HCT116 (cell line): ENCODE results near the gene STC2. TPM values are rescaled to one million over a fixed set of nuclear protein-coding genes. Genes with fewer than 3 reads are reported as not detected.

Experiments
- ATAC-seq: fragments of 200-7000 bp; cut with Tn5 transposase; 2 replicates; pipeline ENCODE4 v1.9.1; 2020; ENCODE audit warnings: mild to moderate bottlenecking, moderate library complexity
- BruUV-seq: library from RNA; stranded (reverse); fragments of 400-500 nt; replicated peaks from 2 replicates; lab custom pipeline; 2021; lab: Mats Ljungman, UMichigan
- CTCF ChIA-PET: fragments of 300-600 bp; sonication (Branson Sonifier 250); formaldehyde crosslinking; loops from one replicate; lab custom pipeline; 2021; ENCODE audit warnings: antibody characterized with exemption; lab: Charles Lee
- POLR2A ChIA-PET: fragments of 300-600, 350-600 bp; sonication (Branson Sonifier 250); formaldehyde crosslinking; loops from one replicate; lab custom pipeline; 2021; ENCODE audit warnings: antibody characterized with exemption; lab: Charles Lee
- RAD21 ChIA-PET, 2 experiments: fragments of 300-600 bp; sonication (Branson Sonifier 250); formaldehyde crosslinking; loops; one replicate each; lab custom pipeline; 2023; ENCODE audit warnings: low total read pairs in 2 of 2; ENCODE audit not compliant: uncharacterized antibody in 2 of 2, unreplicated experiment in 2 of 2, low non-redundant PET in 1 of 2; lab: Charles Lee
- DNase-seq: peaks from one replicate; pipeline ENCODE4 v3.0.0-alpha.2; 2010; ENCODE audit warnings: low read depth, low spot score
- H2AFZ ChIP-seq: fragments of 200-600 bp; shearing (Covaris generic), sonication (generic); 2 replicates; pipeline ENCODE4 v1.6.1; 2017; ENCODE audit warnings: low read depth, mixed run types, mixed read lengths, antibody characterized with exemption, low read length; ENCODE audit not compliant: poor library complexity, severe bottlenecking
- H3K27ac ChIP-seq: 2 replicates; pipeline ENCODE4 v1.5.1; 2012; ENCODE audit warnings: low read depth, low read length
- H3K27me3 ChIP-seq: fragments of 200-600 bp; sonication (generic); 2 replicates; pipeline ENCODE4 v1.6.1; 2016; ENCODE audit warnings: mixed run types, low read length, mixed read lengths; ENCODE audit not compliant: insufficient read depth
- H3K36me3 ChIP-seq, 2 experiments: fragments of 200-500 bp in 1 of 2; fragments of 200-600 bp in 1 of 2; sonication (Bioruptor generic) in 1 of 2; sonication (generic) in 1 of 2; 2 replicates each; pipeline versions ENCODE4 v1.5.1 to v1.6.1; 2014 to 2016; ENCODE audit warnings: low read length in 2 of 2, inconsistent platforms in 1 of 2, mixed read lengths in 1 of 2, mixed run types in 1 of 2; ENCODE audit not compliant: insufficient read depth in 2 of 2, control insufficient read depth in 1 of 2
- H3K4me1 ChIP-seq, 2 experiments: fragments of 200-600 bp in 1 of 2; sonication (generic) in 1 of 2; 2 replicates each; pipeline versions ENCODE4 v1.5.1 to v1.6.1; 2012 to 2017; ENCODE audit warnings: low read length in 2 of 2, inconsistent platforms in 1 of 2, mild to moderate bottlenecking in 1 of 2, mixed read lengths in 1 of 2, mixed run types in 1 of 2, moderate library complexity in 1 of 2; ENCODE audit not compliant: insufficient read depth in 2 of 2, control insufficient read depth in 1 of 2
- H3K4me2 ChIP-seq: fragments of 200-600 bp; sonication (generic); 2 replicates; pipeline ENCODE4 v1.6.1; 2017; ENCODE audit warnings: mixed run types, low read length, mixed read lengths
- H3K4me3 ChIP-seq, 2 experiments: fragments of 200-600 bp in 1 of 2; sonication (generic) in 1 of 2; replicated peaks in 1 of 2; 2 replicates each; pipeline ENCODE4 v1.5.1; 2011 to 2016; ENCODE audit warnings: low read length in 2 of 2, control low read depth in 1 of 2, low read depth in 1 of 2, mild to moderate bottlenecking in 1 of 2, mixed read lengths in 1 of 2, mixed run types in 1 of 2
- H3K79me2 ChIP-seq: fragments of 200-600 bp; sonication (generic); 2 replicates; pipeline ENCODE4 v1.6.1; 2017; ENCODE audit warnings: mild to moderate bottlenecking, mixed run types, low read length, moderate library complexity, mixed read lengths; ENCODE audit not compliant: insufficient read depth
- H3K9ac ChIP-seq: fragments of 200-600 bp; sonication (generic); 2 replicates; pipeline ENCODE4 v1.6.1; 2016; ENCODE audit warnings: low read length, mixed read lengths
- H3K9me2 ChIP-seq: fragments of 200-600 bp; sonication (generic), shearing (Covaris generic); 2 replicates; pipeline ENCODE4 v1.6.1; 2017; ENCODE audit warnings: mixed run types, mild to moderate bottlenecking, moderate library complexity; ENCODE audit not compliant: insufficient read depth
- H3K9me3 ChIP-seq, 2 experiments: fragments of 200-500 bp in 1 of 2; fragments of 200-600 bp in 1 of 2; sonication (Bioruptor generic) in 1 of 2; sonication (generic) in 1 of 2; 2 replicates each; pipeline ENCODE4 v1.6.1; 2014 to 2017; ENCODE audit warnings: low read length in 2 of 2, mixed read lengths in 2 of 2, inconsistent platforms in 1 of 2, low read depth in 1 of 2, mild to moderate bottlenecking in 1 of 2, mixed run types in 1 of 2, moderate library complexity in 1 of 2; ENCODE audit not compliant: control insufficient read depth in 1 of 2, insufficient read depth in 1 of 2
- H4K20me1 ChIP-seq: fragments of 200-600 bp; sonication (generic), shearing (Covaris generic); 2 replicates; pipeline ENCODE4 v1.6.1; 2017; ENCODE audit warnings: mixed run types, mild to moderate bottlenecking, moderate library complexity; ENCODE audit not compliant: insufficient read depth
- CEBPB ChIP-seq: IDR thresholded peaks from 2 replicates; pipeline ENCODE4 v1.6.1; 2012; ENCODE audit warnings: low read depth
- EGR1 ChIP-seq: IDR thresholded peaks from 2 replicates; pipeline ENCODE4 v1.6.1; 2012; ENCODE audit warnings: low read depth
- ELF1 ChIP-seq: IDR thresholded peaks from 2 replicates; pipeline ENCODE4 v1.6.1; 2012; ENCODE audit warnings: low read depth, borderline replicate concordance
- EZH2phosphoT487 ChIP-seq: fragments of 200-600 bp; IDR thresholded peaks from 2 replicates; pipeline ENCODE4 v1.6.1; 2018; ENCODE audit warnings: antibody characterized with exemption, borderline replicate concordance
- JUND ChIP-seq: IDR thresholded peaks from 2 replicates; pipeline ENCODE4 v1.6.1; 2012
- SIN3A ChIP-seq: IDR thresholded peaks from 2 replicates; pipeline ENCODE4 v1.6.1; 2012; ENCODE audit warnings: low read depth
- SP1 ChIP-seq: IDR thresholded peaks from 2 replicates; pipeline ENCODE4 v1.6.1; 2012; ENCODE audit warnings: low read depth
- YY1 ChIP-seq: IDR thresholded peaks from 2 replicates; pipeline ENCODE4 v1.6.1; 2011; ENCODE audit warnings: low read length, low read depth, moderate library complexity, mild to moderate bottlenecking; ENCODE audit not compliant: insufficient replicate concordance; ENCODE audit errors: extremely low read depth
- ZBTB33 ChIP-seq: IDR thresholded peaks from 2 replicates; pipeline ENCODE4 v1.6.1; 2011; ENCODE audit warnings: mild to moderate bottlenecking, low read length, moderate library complexity; ENCODE audit not compliant: insufficient replicate concordance; ENCODE audit errors: extremely low read depth
- ZFX ChIP-seq: fragments of 450-650 bp; IDR thresholded peaks from 2 replicates; pipeline ENCODE4 v1.6.1; 2017
- intact Hi-C: fragments of 100-400 bp; cut with micrococcal nuclease; formaldehyde crosslinking; loops from 2 replicates; pipeline ENCODE4 v1.10.0; 2022
- total RNA-seq: library from RNA; stranded (reverse); gene quantifications from one replicate; pipeline ENCODE4 v1.2.1, GENCODE V29; 2021; ENCODE audit not compliant: unreplicated experiment

STC2 gene
- total RNA-seq, 1 experiment from 2014 or later: 97.3 TPM

GRCh38 chr5:173338380-173339015 is 10.3 kb upstream of the STC2 start:
- Histone ChIP-seq H3K4me1 (peaks cover 6 to 15% of the 10 kb centered on the region in 2 experiments; a peak in 3 of 4 replicates), H2AFZ (no peak overlapping the region), H3K27me3 (no peaks in the 10 kb centered on the region), H3K4me3 (no peak overlapping the region), H3K4me2 (no peak overlapping the region), H3K36me3 (no peaks in the 10 kb centered on the region), H4K20me1 (no peaks in the 10 kb centered on the region), H3K9me3 (no peaks in the 10 kb centered on the region), H3K9me2 (no peaks in the 10 kb centered on the region), H3K79me2 (no peaks in the 10 kb centered on the region), H3K27ac (no peak overlapping the region), H3K9ac (no peak overlapping the region)
- intact Hi-C loops: no loop called here
- ChIA-PET POLR2A (interaction anchor here (1.2 kb wide), 1 partner anchor 9 kb away, joined by 4 read pairs; no protein-coding TSS in a partner anchor), CTCF (no interaction called here), RAD21 (interaction anchor here in 1 of 2 experiments (0.6 kb wide), 1 partner anchor 203 kb away, joined by 3 read pairs; no protein-coding TSS in a partner anchor)
- BruUV-seq: no TSS peak
- DNase-seq: no peak
- ATAC-seq: no peak
- no peak for TF ChIP-seq SP1

- ChIA-PET RAD21 (no interaction called here), CTCF (interaction anchor here (1.8 kb wide), 1 partner anchor 40 kb away, joined by 5 read pairs; no protein-coding TSS in a partner anchor), POLR2A (no interaction called here)
- Histone ChIP-seq H3K4me3 (no peak overlapping the region), H3K79me2 (no peaks in the 10 kb centered on the region), H3K9me2 (no peaks in the 10 kb centered on the region), H3K9ac (no peak overlapping the region), H3K9me3 (no peaks in the 10 kb centered on the region), H3K27ac (no peak overlapping the region), H3K4me2 (no peak overlapping the region), H3K36me3 (no peaks in the 10 kb centered on the region), H2AFZ (no peak overlapping the region), H3K27me3 (no peaks in the 10 kb centered on the region), H3K4me1 (peaks cover 14 to 40% of the 10 kb centered on the region in 2 experiments; a peak in 3 of 4 replicates), H4K20me1 (no peaks in the 10 kb centered on the region)
- TF ChIP-seq YY1 (no peak), CEBPB (no peak), SIN3A (no peak), ZFX (no peak), EGR1 (no peak), ZBTB33 (no peak), JUND (no peak), ELF1 (no peak), EZH2phosphoT487 (no peak)
- no TSS peak for BruUV-seq
- DNase-seq (no peak), ATAC-seq (no peak)
- intact Hi-C loops: no loop called here
These were observed 6.6 kb upstream of the STC2 start for GRCh38 chr5:173334808-173335207.
